ENCODE data around the gene MBNL1.

The MBNL1 gene

GRCh38 chr3:152505926-152506325, 237.2 kb downstream of the MBNL1 start:
- DNase-seq (ENCODE audit: extremely low spot score) = no peak
- CTCF ChIA-PET = interaction anchor here (0.5 kb wide), 1 partner anchor 730 kb away, joined by 3 read pairs; no protein-coding TSS in a partner anchor
- TF ChIP-seq SUZ12 (IDR thresholded peaks at IDR 0.05) (no peak), ZNF384 (IDR thresholded peaks at IDR 0.05) (no peak), HDGF (IDR thresholded peaks at IDR 0.05; ENCODE audit: borderline replicate concordance) (no peak), FOXM1 (IDR thresholded peaks at IDR 0.05; ENCODE audit: borderline replicate concordance) (no peak), FOXK2 (IDR thresholded peaks at IDR 0.05) (no peak), CTBP1 (IDR thresholded peaks at IDR 0.05; ENCODE audit: borderline replicate concordance) (no peak), FOXA1 (IDR thresholded peaks at IDR 0.05) (no peak), TARDBP (IDR thresholded peaks at IDR 0.05) (no peak), NFRKB (IDR thresholded peaks at IDR 0.05) (no peak), ELF4 (IDR thresholded peaks at IDR 0.05) (no peak), L3MBTL2 (conservative IDR thresholded peaks at IDR 0.05) (no peak), SP1 (IDR thresholded peaks at IDR 0.05) (no peak), BHLHE40 (IDR thresholded peaks at IDR 0.05; ENCODE audit: borderline replicate concordance) (no peak), LEF1 (IDR thresholded peaks at IDR 0.05; ENCODE audit: borderline replicate concordance) (no peak), ARNT (IDR thresholded peaks at IDR 0.05) (no peak), PKNOX1 (IDR thresholded peaks at IDR 0.05) (no peak)
- POLR2A ChIA-PET = no interaction called here

GRCh38 chr3:152508705-152509104, 240.0 kb downstream of the MBNL1 start:
- POLR2A ChIA-PET = no interaction called here
- DNase-seq (ENCODE audit: extremely low spot score) = no peak
- CTCF ChIA-PET = no interaction called here
- TF ChIP-seq SP1 (IDR thresholded peaks at IDR 0.05) (no peak), L3MBTL2 (conservative IDR thresholded peaks at IDR 0.05) (no peak), ELF4 (IDR thresholded peaks at IDR 0.05) (no peak), CTBP1 (IDR thresholded peaks at IDR 0.05; ENCODE audit: borderline replicate concordance) (no peak), ARNT (IDR thresholded peaks at IDR 0.05) (no peak), FOXA1 (IDR thresholded peaks at IDR 0.05) (no peak), NFRKB (IDR thresholded peaks at IDR 0.05) (no peak), BHLHE40 (IDR thresholded peaks at IDR 0.05; ENCODE audit: borderline replicate concordance) (no peak), FOXK2 (IDR thresholded peaks at IDR 0.05) (no peak)

- no peak for TF ChIP-seq PKNOX1 (IDR thresholded peaks at IDR 0.05)
- no peak for TF ChIP-seq TARDBP (IDR thresholded peaks at IDR 0.05)
- TF ChIP-seq CTBP1 (IDR thresholded peaks at IDR 0.05; ENCODE audit: borderline replicate concordance) = no peak
- no peak for TF ChIP-seq SP1 (IDR thresholded peaks at IDR 0.05)
- TF ChIP-seq NFRKB (IDR thresholded peaks at IDR 0.05) = no peak
- no peak for TF ChIP-seq SUZ12 (IDR thresholded peaks at IDR 0.05)
- TF ChIP-seq FOXK2 (IDR thresholded peaks at IDR 0.05) = no peak
- no peak for TF ChIP-seq FOXM1 (IDR thresholded peaks at IDR 0.05; ENCODE audit: borderline replicate concordance)
- TF ChIP-seq BHLHE40 (IDR thresholded peaks at IDR 0.05; ENCODE audit: borderline replicate concordance) = no peak
- no peak for TF ChIP-seq ZNF384 (IDR thresholded peaks at IDR 0.05)
- TF ChIP-seq L3MBTL2 (conservative IDR thresholded peaks at IDR 0.05) = no peak
- TF ChIP-seq HDGF (IDR thresholded peaks at IDR 0.05; ENCODE audit: borderline replicate concordance) = no peak
- no peak for TF ChIP-seq LEF1 (IDR thresholded peaks at IDR 0.05; ENCODE audit: borderline replicate concordance)
- TF ChIP-seq FOXA1 (IDR thresholded peaks at IDR 0.05) = no peak
- TF ChIP-seq ARNT (IDR thresholded peaks at IDR 0.05) = no peak
- no peak for TF ChIP-seq ELF4 (IDR thresholded peaks at IDR 0.05)
- POLR2A ChIA-PET = no interaction called here
- DNase-seq (ENCODE audit: extremely low spot score) = no peak
- CTCF ChIA-PET = interaction anchor here (0.6 kb wide), 1 partner anchor 9 kb away, joined by 3 read pairs; no protein-coding TSS in a partner anchor
Observed at GRCh38 chr3:152511904-152512303, 243.2 kb downstream of the MBNL1 start.

GRCh38 chr3:152513301-152513960, 244.7 kb downstream of the MBNL1 start:
- ChIA-PET POLR2A (no interaction called here), CTCF (interaction anchor here (0.8 kb wide), 1 partner anchor 24 kb away, joined by 3 read pairs; no protein-coding TSS in a partner anchor)
- TF ChIP-seq SUZ12 (IDR thresholded peaks at IDR 0.05) (no peak), LEF1 (IDR thresholded peaks at IDR 0.05; ENCODE audit: borderline replicate concordance) (no peak), CTBP1 (IDR thresholded peaks at IDR 0.05; ENCODE audit: borderline replicate concordance) (no peak), FOXA1 (IDR thresholded peaks at IDR 0.05) (no peak), NFRKB (IDR thresholded peaks at IDR 0.05) (no peak), L3MBTL2 (conservative IDR thresholded peaks at IDR 0.05) (no peak), BHLHE40 (IDR thresholded peaks at IDR 0.05; ENCODE audit: borderline replicate concordance) (no peak), HDGF (IDR thresholded peaks at IDR 0.05; ENCODE audit: borderline replicate concordance) (no peak), FOXM1 (IDR thresholded peaks at IDR 0.05; ENCODE audit: borderline replicate concordance) (no peak), SP1 (IDR thresholded peaks at IDR 0.05) (no peak), FOXK2 (IDR thresholded peaks at IDR 0.05) (no peak), PKNOX1 (IDR thresholded peaks at IDR 0.05) (no peak), ZNF384 (IDR thresholded peaks at IDR 0.05) (no peak)
- no peak for DNase-seq (ENCODE audit: extremely low spot score)

Measured in HEK293T (cell line).